Measurements from ENCODE around the gene NRN1L.
"Not testable (repeated sequence)": the region's sequence is repeated elsewhere in the genome, so short reads cannot be mapped to it uniquely, and the experiment has no call there.

The NRN1L gene

GRCh38 chr16:67884684-67885083 is at the start of gene NRN1L:
Gene NRN1L (plus strand): TSS chr16:67884885. CDS start chr16:67884904, 19 bp downstream.
- FAIRE-seq (no peak), DNase-seq (ENCODE audit: insufficient read length, low spot score) (no peak)

- not testable (repeated sequence) for DNase-seq (ENCODE audit: insufficient read length, low spot score); FAIRE-seq
Observed at GRCh38 chr16:67837190-67837589, 47.5 kb upstream of the NRN1L start.

GRCh38 chr16:67837811-67838210 is 46.9 kb upstream of the NRN1L start:
- no peak for DNase-seq (ENCODE audit: insufficient read length, low spot score)
- FAIRE-seq: no peak

GRCh38 chr16:67841198-67841815 is 43.4 kb upstream of the NRN1L start:
- DNase-seq (ENCODE audit: insufficient read length, low spot score) (no peak), FAIRE-seq (no peak)

GRCh38 chr16:67841816-67842508 is 42.7 kb upstream of the NRN1L start, which contains the start of gene THAP11:
Gene THAP11 (plus strand): TSS chr16:67842320. CDS start chr16:67842555, 235 bp downstream.
- FAIRE-seq (peak; percentile 71), DNase-seq (ENCODE audit: insufficient read length, low spot score) (peak; percentile 89)

- DNase-seq (ENCODE audit: insufficient read length, low spot score) (peak; percentile 41), FAIRE-seq (no peak)
Observed at GRCh38 chr16:67842509-67843342, 42.0 kb upstream of the NRN1L start.

GRCh38 chr16:67843343-67843765 is 41.3 kb upstream of the NRN1L start:
- DNase-seq (ENCODE audit: insufficient read length, low spot score) (no peak), FAIRE-seq (no peak)

GRCh38 chr16:67844497-67844896 is 40.2 kb upstream of the NRN1L start:
- FAIRE-seq (no peak), DNase-seq (ENCODE audit: insufficient read length, low spot score) (no peak)

- no peak for DNase-seq (ENCODE audit: insufficient read length, low spot score)
- peak; percentile 45 for FAIRE-seq
Observed at GRCh38 chr16:67845291-67846062, 39.2 kb upstream of the NRN1L start.

GRCh38 chr16:67846063-67846319 is 38.7 kb upstream of the NRN1L start:
- DNase-seq (ENCODE audit: insufficient read length, low spot score): no peak
- peak; percentile 31 for FAIRE-seq

GRCh38 chr16:67846320-67847063 is 38.2 kb upstream of the NRN1L start, which contains the start of gene NUTF2:
Gene NUTF2 (plus strand): TSS chr16:67846933. CDS start chr16:67865131, 18,198 bp downstream.
- DNase-seq (ENCODE audit: insufficient read length, low spot score) (peak; percentile 94), FAIRE-seq (peak; percentile 89)

GRCh38 chr16:67847064-67847861 is 37.4 kb upstream of the NRN1L start, which contains the start of gene CENPT:
Gene CENPT (minus strand): TSS chr16:67847693. CDS start chr16:67833859, 13,834 bp downstream.
- DNase-seq (ENCODE audit: insufficient read length, low spot score) (peak; percentile 69), FAIRE-seq (no peak)

- FAIRE-seq (no peak), DNase-seq (ENCODE audit: insufficient read length, low spot score) (no peak)
Observed at GRCh38 chr16:67848118-67848517, 36.6 kb upstream of the NRN1L start.

- FAIRE-seq (no peak), DNase-seq (ENCODE audit: insufficient read length, low spot score) (no peak)
Observed at GRCh38 chr16:67853670-67854069, 31.0 kb upstream of the NRN1L start.

GRCh38 chr16:67855789-67856188 is 28.9 kb upstream of the NRN1L start:
- FAIRE-seq: no peak

GRCh38 chr16:67856927-67857546 is 27.6 kb upstream of the NRN1L start:
- FAIRE-seq: no peak
- DNase-seq (ENCODE audit: insufficient read length, low spot score): no peak

More at GRCh38 chr16:67855789-67856188, 28.9 kb upstream of the NRN1L start:
- DNase-seq (ENCODE audit: insufficient read length, low spot score): no peak

- no peak for DNase-seq (ENCODE audit: insufficient read length, low spot score)
- no peak for FAIRE-seq
Observed at GRCh38 chr16:67857547-67858233, 27.0 kb upstream of the NRN1L start.

- DNase-seq (ENCODE audit: insufficient read length, low spot score) (no peak), FAIRE-seq (no peak)
Observed at GRCh38 chr16:67858500-67858899, 26.2 kb upstream of the NRN1L start.
